GM19238 (cell line): ENCODE measurements around the gene FRMPD2.
"Not testable (repeated sequence)": the region's sequence is repeated elsewhere in the genome, so short reads cannot be mapped to it uniquely, and the experiment has no call there.

Experiments used
- DNase-seq: peaks from one replicate; pipeline ENCODE4 v3.0.0; 2011; ENCODE audit warnings: low spot score; ENCODE audit not compliant: insufficient read length

The FRMPD2 gene

GRCh38 chr10:48251525-48252353 lies 22.8 kb downstream of the FRMPD2 start:
- DNase-seq = no peak

- no peak for DNase-seq
Measured at GRCh38 chr10:48251152-48251524, 23.4 kb downstream of the FRMPD2 start.

GRCh38 chr10:48249763-48250351 lies 24.6 kb downstream of the FRMPD2 start:
- DNase-seq = no peak

- DNase-seq = no peak
Measured at GRCh38 chr10:48249004-48249762, 25.3 kb downstream of the FRMPD2 start.

GRCh38 chr10:48248462-48248861 lies 26.0 kb downstream of the FRMPD2 start:
- no peak for DNase-seq

GRCh38 chr10:48247680-48248079 lies 26.8 kb downstream of the FRMPD2 start:
- no peak for DNase-seq

- DNase-seq = no peak
Measured at GRCh38 chr10:48246501-48246900, 28.0 kb downstream of the FRMPD2 start.

GRCh38 chr10:48245977-48246376 lies 28.5 kb downstream of the FRMPD2 start:
- no peak for DNase-seq

- DNase-seq = not testable (repeated sequence)
Measured at GRCh38 chr10:48243921-48244320, 30.6 kb downstream of the FRMPD2 start.

GRCh38 chr10:48243487-48243886 lies 31.0 kb downstream of the FRMPD2 start:
- no peak for DNase-seq

- DNase-seq = no peak
Measured at GRCh38 chr10:48242171-48242904, 32.2 kb downstream of the FRMPD2 start.

GRCh38 chr10:48241332-48241731 lies 33.2 kb downstream of the FRMPD2 start:
- DNase-seq = no peak

- no peak for DNase-seq
Measured at GRCh38 chr10:48240196-48240595, 34.3 kb downstream of the FRMPD2 start.

GRCh38 chr10:48239618-48240017 lies 34.9 kb downstream of the FRMPD2 start:
- DNase-seq = no peak

GRCh38 chr10:48238826-48239520 lies 35.5 kb downstream of the FRMPD2 start:
- no peak for DNase-seq

- DNase-seq = no peak
Measured at GRCh38 chr10:48237259-48238250, 36.9 kb downstream of the FRMPD2 start.

- no peak for DNase-seq
Measured at GRCh38 chr10:48236199-48236621, 38.3 kb downstream of the FRMPD2 start.

GRCh38 chr10:48235501-48235900 lies 39.0 kb downstream of the FRMPD2 start:
- no peak for DNase-seq

GRCh38 chr10:48234787-48235186 lies 39.7 kb downstream of the FRMPD2 start:
- DNase-seq = no peak

- no peak for DNase-seq
Measured at GRCh38 chr10:48234295-48234694, 40.2 kb downstream of the FRMPD2 start.
